ENCODE measurements around the gene HOXB4.

Gene HOXB4

DNA sequence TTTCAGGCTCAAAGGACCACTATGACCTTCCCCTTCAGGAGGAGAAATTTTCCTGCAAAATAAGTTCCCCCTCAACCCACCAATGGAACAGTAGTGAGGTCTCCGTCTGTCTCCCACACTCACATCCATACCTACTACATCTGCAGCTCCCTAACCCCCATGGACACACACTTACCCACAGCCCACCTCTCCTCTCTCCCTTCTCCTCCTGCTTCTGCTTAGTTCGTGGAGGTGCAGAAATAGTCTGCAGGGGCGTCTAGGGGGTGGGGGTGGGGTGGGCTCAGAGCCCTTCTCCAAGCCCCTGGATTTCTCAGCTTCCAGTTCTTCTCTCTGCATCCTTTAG is 8.9 kb downstream of the HOXB4 start:
- no peak for DNase-seq

DNA sequence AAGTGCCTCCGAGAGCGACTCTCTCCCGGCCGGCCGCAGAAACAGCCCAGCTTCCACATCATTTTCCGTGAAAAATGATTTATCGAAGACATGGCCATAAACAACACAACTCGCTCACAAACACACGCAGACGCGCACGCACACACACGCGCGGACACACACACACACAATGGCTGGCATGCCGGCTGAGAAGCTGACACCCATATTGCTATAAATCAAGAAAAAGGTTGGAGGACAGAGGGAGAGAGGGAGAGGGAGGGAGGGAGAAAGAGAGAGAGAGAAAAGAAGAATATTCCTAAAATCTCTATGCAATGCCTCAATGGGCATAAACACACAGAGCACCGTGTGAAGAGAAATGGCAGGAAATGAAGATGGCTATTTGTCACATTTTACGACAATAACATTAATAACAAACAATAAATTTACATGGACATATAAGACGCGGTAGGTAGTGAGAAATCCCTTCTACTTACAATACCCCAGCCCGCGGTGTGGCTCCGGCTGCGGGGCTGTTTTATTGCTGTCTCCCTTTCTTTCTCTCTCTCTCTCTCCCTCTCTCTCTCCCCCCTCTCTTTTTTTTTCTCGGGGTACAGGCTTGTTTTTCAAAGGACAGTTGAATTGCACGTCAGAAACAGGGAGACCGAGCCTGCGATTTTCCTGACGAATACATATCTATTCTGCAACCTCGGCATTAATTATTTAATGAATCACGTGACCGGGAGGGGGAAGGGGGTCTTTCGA is 9.5 kb downstream of the HOXB4 start:
- DNase-seq, result no peak

DNA sequence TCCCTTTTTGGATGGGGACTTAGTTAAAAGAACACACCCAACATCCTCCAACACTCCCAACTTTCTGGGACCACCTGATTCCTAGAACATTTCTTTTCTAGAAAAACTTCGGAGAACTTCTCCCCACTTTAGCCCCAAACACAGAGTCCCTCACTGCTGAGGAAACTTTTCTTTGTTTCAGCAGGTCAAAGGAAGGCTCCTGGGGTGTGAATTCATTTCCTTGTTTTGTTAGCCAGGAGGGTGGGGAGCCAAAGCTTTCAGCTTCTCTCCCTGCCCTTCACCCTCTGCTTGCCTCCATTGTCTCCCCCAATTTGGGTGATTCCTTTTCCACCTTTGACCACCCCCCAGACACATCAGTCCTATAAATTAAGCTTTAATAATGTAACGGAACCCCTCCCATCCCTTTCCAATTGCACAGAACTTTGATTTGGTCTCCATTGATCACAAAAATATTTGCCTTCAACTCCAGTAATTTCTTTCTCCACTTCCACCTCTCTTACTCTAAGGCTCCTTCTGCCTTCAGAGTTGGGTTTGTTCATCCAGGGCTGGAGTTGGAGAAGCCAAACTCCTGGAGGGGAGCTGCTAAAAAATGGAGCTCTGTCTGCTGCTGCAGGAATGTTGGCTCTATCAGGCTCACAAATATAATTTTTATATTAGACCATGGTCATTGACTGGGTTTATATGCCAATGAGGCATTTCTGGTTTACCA is 10.3 kb downstream of the HOXB4 start:
- DNase-seq, result no peak

DNA sequence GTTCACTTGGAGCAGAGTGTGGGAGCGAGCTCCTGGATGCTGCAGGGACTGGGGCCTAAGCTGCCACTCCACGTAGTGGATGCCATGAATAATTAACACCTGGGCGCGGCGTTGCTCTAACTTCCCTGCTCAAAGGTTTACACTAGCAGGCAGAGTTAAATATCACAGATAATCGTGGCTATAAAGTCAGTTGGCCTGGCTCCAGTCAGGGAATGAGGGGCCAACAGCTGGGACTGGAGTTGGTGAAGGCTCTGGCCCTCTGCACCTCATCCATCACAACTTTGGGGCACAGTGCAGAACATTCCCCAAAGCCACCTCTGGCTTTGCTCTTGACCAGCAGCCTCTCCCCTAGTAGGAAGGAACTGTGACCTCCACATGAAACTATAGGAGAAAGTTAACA is 10.9 kb downstream of the HOXB4 start:
- DNase-seq, result no peak

DNA sequence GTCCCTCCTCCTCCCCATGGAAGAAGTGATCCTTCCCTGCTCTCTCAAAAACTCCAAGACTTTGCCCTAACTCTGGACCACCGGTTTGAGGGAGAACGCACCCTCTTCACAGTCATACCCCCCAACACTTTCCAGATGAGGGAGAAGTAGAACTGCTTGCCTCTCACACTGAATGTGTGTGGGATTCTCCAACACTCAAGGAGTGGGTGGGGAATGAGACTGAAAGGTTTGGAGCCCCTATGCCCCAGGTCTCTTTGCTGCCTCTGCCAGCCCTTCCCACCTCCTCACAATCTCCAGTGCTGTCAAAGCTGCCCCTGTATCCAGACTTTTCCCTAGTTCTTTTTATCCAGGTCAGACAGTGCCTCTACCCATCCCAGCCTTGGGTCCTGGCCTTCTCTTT is 11.4 kb downstream of the HOXB4 start:
- DNase-seq, result no peak

DNA sequence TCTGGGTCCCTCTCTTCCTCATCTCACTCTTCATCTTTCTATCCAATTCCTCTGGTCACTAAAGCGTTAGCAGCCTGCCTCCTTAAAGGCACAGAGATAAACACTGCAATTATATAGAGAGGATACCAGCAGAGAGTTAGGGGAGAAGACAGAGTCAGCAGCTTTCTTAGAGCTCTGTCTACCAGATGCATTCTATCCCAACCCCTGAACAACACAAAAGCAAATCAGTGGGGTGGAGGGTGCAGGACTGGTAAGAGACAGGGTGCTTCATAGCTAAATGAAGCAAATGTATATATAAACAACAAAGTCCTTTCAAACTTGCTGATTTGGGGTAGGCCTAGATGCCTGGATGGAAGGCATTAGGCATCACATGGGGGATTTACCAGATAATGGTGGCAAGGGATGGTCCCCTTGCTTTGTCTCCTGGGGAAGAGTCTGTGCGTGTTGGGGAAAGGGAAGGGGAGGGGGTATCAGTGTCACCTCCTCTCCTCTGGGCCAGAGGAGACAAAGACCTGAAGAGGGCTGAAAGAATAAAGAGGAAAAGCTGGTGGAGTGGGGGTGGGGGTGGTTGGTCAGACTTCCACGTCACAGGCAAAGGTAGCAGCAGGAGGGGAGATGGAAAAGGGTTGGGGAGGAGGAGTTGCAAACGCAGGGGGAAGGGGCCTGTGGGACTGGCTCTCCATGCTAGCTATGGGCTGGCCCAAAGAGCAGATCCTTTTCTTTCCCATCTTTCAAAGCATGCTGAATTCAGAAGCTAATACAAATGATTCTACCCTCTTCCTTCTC is 12.0 kb downstream of the HOXB4 start:
- no peak for DNase-seq

DNA sequence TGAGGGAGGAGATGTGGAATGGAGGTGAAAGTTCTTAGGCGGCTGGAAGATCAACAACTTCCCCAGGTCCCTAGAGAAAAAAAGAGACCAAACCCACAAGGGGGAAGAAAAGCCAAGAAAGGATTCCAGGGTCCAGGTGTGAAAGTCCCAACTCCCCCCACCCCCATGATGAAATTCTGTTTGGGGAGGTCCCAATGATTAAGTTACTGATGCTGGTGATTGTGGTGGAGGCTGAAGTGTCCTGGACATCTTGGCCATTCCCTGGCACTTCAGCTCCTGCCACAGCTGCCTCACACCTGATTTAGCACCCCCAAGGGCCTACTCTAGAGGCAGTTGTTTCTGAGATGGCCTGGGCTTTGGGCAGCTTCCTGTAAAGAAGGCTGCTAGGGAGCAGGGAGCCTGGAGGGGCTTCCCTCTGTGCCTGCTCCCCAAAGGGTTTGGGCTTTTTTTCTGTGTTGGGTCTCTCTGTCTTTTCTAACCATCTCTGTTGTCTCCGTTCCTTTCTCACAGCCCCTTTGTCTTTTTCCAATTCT is 13.1 kb downstream of the HOXB4 start:
- DNase-seq, result no peak

DNA sequence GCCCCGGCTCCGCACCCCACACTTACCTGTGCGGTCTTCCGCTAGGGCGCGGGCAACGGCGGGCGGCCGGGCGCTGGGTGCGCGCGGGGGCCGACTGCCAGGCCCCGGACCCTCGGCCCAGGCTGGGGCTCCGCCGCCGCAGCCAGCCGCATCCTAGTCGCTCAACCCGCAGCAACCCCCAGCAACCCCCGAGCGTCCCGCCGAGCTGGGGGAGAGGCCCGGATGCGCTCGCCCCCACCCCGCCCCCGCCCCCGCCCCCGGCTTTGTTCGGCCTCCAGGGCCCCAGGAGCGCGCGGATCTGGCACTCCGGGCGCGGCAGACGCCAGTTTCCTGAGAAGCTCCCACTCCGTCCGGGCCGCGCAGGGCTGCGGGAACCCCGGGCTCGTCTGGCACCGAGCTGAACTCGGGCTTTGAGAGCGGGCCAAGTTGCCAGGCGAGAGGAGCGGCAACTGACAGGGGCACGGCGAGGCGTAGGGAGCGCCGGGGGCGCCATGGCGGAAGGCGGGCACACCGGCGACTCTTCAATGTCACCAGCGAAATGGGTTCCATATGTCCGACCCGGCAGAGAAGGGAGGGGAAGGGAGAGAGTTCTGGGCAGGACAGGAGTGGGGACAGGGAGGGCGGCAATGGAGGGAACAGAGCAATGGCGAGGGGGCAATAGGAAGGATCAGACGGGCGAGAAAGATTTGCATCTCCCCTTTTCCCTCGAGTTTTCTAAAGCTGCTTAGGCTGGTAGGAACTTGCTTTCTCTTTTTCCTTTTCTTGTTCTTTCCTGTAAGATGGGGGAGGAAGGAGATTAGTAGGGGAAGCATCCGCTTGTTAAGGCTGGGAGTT is 13.7 kb downstream of the HOXB4 start:
- no peak for DNase-seq

DNA sequence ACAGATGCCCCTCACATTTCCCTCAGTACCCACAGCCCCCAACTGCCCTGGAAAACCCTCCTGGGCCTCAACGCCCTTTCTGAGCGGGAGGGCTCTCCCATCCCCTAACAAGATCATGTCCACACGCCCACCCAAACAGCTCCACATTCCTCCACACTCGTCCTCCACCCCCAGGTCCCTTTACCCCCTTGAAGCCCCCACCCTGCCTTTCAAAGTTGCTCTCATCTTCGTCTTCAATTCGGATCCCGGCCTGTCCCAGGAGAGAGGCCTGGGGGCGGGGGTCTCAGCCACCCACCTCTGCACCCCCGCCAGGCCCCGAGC is 14.3 kb downstream of the HOXB4 start:
- DNase-seq, result no peak

DNA sequence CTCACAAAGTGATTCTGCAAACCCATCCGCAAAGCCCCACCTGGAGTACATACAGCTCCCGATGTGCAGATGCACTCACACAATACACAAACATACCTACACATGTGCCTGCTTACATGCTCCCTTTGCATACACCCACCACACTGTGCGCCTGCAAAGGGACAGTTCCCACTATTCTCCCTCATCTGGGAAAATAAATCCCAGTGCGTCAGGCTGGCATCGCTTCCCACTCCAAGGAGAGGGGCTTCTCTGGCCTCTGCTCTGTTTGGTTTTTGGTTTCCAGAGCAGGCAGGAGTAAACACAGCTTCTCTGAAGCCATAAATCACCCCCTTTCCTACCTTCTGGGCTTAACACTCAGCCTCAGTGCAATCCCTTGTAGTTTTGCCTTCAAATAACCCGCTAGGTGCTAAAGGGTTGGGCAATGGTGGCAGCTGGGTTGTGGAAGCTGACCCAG is 14.7 kb downstream of the HOXB4 start:
- no peak for DNase-seq

DNA sequence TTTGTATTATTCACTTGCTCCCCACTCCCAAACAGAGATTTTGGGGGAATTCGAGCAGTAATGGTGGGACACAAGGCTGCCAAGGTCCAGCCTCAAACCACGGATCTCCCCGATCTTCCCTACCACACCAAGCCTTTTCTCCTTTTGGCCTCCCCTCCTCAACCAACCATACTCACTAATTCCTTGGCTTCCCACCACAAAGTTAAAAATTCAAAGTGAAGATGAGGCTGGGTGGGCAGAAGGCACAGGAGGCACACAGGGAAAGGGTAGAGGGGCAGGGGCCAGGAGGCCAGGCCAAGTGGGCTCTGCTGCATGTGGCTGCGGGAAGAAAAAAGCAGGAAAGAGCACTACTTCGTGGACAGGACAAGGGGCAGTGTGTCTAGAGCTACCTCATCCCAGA is 15.2 kb downstream of the HOXB4 start:
- DNase-seq, result no peak

DNA sequence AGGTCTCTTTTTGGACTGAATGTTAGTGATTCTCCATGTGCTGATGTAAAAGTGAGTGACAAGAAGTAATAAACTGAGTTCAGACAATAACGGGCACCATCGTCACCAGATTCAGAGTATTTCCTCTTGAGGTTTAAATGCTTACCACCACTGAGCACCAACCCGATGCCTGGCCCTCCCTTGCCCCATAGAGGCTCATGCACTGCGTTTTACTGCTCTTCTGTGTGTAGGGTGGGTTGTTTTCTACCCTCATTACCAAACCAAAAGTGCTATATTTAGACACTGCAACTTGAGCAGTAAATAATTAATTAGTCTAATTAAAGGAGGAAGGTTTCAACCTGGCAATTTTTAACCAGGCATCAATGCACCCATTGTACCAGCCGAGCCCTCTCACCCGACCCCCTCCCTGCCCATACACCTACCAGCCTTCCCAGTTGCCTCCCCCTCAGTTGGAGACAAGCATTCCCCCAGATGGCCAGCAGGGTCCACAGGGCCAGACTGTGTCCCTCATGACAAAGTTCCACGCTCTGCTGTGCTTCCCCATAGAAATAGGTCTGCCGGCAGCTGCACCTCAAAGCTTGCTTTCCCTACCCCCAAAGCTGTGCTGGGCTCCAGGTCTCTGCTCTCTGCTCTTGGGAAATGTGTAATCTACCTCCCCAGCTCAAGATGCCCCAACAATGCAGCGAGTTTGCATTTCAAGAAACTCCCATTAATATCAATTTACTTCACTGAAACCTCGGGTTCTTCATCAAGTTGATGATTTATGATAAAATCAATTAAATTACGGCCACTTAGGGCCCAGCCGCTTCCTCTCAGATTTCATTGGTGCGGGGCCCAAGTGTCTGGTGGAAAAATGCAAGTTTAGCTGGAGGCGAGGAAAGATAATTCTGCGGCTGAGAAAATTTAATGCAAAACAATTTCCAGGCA is 16.0 kb downstream of the HOXB4 start:
- no peak for DNase-seq

DNA sequence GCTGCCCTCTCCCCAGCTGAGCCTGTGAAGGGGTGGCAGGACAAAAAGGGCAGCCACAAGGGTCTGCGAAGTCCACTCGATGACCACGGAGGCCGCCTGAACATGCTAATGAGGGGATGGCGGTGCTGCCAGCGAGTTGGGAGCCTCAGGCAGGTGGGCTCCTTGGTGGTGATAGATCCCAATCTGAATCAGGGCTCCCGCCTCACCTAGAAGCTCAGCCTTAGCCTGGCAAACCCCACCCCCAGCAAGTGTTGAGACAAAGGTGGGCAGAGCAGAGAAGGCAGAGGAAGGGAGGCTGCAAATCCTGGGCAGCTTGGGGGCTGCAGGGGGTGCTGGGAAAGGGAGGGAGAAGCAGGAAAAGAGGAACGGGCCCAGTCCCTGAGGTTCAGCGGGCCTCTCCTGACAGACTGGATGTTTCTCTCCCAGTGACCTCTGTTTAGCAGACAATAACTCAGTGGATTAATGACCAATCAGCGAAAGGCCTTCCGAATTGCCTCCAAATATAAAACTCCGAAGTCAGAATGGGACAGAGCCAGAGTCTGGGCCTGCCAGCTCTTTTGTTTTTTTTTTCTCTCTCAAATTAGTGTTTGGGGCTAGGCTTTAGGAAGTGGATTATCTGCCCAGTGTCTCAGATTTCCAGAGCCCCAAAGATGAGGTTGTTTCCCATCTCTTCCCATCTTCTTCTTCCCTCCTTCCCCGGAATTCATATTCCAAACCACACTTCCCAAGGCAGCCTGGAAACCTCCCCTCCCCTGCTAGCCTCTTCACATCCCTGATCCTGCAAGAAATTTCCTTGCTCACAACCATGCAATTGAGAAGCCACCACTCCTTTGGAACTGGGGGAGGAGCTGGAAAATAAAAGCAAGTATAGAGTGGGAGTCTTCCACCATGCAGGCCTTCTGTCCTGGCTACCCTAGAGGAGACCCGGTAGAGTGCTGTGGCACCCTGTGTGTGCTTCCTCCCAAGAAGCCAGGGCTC is 18.0 kb downstream of the HOXB4 start:
- DNase-seq, result no peak

DNA sequence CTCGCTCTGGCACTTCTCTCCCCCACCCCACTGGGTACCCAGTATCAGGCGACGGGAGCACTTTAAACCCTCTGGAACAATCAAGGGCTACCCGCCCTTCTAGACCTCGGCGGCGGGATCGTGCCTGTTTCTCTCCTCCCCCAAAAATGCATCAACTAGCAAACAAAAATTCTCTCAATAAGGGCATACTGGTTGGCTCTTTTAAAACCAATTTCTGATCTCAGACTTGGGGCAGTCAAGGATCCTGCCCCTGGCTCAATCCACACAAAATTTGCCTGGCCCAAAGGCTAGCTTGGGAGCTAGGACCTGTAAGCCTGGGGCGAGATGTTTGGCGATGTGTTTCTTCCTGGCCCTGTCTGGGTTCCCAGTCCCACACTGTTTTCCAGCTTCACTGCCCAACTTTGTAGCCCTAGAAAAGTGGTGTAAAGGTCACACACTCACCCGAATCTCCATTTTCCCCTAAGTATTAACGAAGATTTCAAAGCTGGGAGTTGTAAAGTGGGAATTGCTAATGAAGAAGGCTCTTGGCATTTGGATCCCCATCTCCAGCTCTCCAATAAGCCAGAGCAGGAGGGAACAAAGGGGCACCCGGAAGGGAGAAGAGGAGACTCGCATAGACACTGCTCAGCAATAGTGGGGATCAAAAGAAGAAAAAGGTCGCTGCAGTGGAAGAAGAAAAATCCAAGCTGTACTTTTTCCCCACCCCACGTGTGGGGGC is 18.9 kb downstream of the HOXB4 start:
- DNase-seq, result no peak

DNA sequence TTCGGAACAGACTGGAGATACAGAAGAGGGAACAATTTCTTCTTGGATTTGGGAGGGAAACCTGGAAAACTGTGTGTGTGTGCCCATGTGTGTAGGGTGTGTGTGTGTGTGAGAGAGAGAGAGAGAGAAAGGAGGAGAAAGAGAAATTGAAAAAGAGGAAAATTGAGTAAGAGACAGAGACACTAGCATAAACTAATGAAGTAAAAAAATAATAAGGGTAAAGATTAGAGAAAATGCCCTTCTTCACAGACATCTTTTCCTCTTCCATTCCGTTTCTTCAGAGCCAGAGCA is 19.4 kb downstream of the HOXB4 start:
- DNase-seq, result no peak

DNA sequence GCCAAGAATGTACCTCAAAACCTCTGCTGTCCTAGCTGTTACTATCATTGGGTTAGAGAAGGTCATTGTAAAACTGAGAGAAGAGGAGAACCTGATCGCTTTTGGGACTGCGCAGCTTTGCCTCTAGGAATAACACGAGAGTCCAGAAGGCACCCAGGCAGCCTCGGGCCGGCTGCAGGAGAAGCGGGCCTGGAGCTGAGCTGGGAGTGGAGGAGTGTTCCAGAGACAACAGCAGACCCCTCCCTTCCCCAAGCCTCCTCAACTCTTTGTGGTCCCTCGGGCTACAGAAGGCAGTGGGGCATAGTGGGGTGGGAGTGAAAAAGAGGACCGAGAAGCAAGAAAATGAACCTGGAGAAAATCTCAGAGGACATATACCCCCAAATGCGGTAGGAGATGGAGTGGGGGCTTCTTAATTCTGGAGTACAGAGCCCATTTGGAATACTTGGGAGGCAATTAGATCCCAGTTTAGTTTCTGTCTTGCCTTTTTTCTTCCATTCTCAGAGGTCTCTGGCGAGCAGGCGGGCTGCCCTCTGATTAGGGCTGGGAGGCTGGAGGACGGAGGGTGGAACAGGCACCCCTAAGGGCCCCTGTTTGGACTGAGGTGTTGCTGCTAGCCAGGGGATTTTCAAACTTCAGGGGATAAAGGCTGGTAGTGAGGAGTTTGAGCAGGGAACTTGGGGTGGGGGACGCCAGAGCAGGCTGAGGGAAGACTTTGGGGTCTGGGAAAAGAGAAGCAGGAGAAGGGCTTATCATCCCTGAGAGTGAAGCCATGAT is 19.9 kb downstream of the HOXB4 start:
- no peak for DNase-seq

DNA sequence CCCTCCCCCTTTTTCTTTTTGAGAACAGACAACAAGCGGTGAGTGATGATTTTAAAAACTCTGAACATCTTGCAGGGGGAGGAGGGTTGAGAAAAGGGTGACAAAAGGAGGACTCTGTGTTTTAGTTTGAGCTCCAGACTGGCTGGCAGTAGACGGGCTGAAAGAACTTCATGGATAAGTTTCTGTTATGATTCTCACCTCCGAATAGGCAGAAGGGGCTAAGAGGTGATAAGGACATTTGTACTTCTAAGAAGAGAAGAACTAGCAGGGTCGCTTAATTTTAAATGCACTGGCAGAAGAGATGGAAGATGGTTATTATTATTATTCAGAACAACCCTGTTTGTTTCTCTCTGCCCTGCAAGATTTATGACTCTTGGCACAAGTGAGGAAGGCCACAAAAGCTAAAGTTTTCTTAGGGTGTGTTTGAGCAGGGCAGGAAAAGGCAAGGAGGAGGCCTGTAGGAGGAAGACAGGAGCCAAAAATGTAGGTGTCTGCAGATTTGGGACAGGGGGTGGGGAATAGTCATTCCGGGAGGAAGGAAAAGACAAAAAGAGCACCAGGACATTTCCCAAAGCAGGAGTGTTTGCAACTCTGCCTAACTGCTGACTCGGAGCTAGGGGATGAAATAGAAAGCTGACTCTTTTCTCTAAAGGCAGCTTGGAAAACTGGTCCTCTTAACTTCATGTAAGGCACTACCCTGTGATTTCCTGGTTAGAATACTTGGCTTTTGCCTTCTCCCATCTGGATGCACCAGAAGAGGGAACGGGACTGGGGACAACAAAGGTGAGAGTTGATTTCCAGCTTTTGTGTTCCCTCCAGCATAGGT is 21.4 kb downstream of the HOXB4 start:
- DNase-seq, result no peak

DNA sequence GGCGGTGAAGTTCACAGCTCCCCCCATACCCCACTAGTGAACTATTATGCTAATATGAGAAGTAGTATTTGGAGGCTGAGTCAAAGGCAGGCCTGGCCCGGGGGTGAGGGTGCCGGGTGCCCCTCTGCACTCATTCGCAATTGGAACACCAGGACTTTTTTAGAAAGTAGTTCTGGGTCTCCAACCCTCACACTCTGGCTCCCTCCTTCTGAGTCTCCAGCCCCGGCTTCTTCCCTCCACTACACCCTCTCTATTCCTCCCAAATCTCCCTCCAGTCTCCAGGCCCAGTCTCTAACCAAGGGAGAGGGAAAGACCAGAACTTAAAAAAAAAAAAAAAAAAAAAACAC is 21.9 kb downstream of the HOXB4 start:
- no peak for DNase-seq

Measured in NCI-H510A (cell line).